Immature natural killer cell (primary cell): ENCODE measurements around the gene MRPL52. TPM values are rescaled to one million over a fixed set of nuclear protein-coding genes. Genes with fewer than 3 reads are reported as not detected.

ENCODE experiments used
- DNase-seq, 3 donors: peaks; one replicate each; pipeline ENCODE4 v3.0.0; 2022; ENCODE audit warnings: mixed read lengths in 1 of 3
- H3K27ac Mint-ChIP-seq, 6 donors: one replicate each; pipeline ENCODE4 v1.8.0; 2020; ENCODE audit warnings: mixed read lengths in 6 of 6, mild to moderate bottlenecking in 5 of 6, inconsistent platforms in 4 of 6, moderate library complexity in 3 of 6
- H3K27me3 Mint-ChIP-seq, 3 donors: one replicate each; pipeline ENCODE4 v1.8.0; 2020 to 2021; ENCODE audit warnings: low read depth in 3 of 3, mild to moderate bottlenecking in 3 of 3, mixed read lengths in 3 of 3, moderate library complexity in 3 of 3, inconsistent platforms in 1 of 3
- H3K36me3 Mint-ChIP-seq, 3 donors: one replicate each; pipeline ENCODE4 v1.8.0; 2020; ENCODE audit warnings: mixed read lengths in 3 of 3, inconsistent platforms in 2 of 3, mild to moderate bottlenecking in 2 of 3
- H3K4me1 Mint-ChIP-seq, 2 donors: one replicate each; pipeline ENCODE4 v1.8.0; 2020; ENCODE audit warnings: inconsistent platforms in 2 of 2, mild to moderate bottlenecking in 2 of 2, mixed read lengths in 2 of 2, moderate library complexity in 1 of 2
- H3K4me3 Mint-ChIP-seq, 5 donors: one replicate each; pipeline ENCODE4 v1.8.0; 2020; ENCODE audit warnings: mild to moderate bottlenecking in 5 of 5, mixed read lengths in 5 of 5, inconsistent platforms in 3 of 5, moderate library complexity in 3 of 5
- H3K9me3 Mint-ChIP-seq, 6 donors: one replicate each; pipeline ENCODE4 v1.8.0; 2020; ENCODE audit warnings: mild to moderate bottlenecking in 6 of 6, mixed read lengths in 6 of 6, inconsistent platforms in 4 of 6, moderate library complexity in 3 of 6
- polyA plus RNA-seq, 3 donors: library from polyadenylated mRNA; unstranded; fragments of 300-500 nt; fragmentation: Illumina TruSeq; gene quantifications; one replicate each; pipeline ENCODE4 v1.2.3, GENCODE V29; 2021

Gene MRPL52
- polyA plus RNA-seq, 3 donors from 2014 or later, result 56.8 to 188 (median 147) TPM

DNA sequence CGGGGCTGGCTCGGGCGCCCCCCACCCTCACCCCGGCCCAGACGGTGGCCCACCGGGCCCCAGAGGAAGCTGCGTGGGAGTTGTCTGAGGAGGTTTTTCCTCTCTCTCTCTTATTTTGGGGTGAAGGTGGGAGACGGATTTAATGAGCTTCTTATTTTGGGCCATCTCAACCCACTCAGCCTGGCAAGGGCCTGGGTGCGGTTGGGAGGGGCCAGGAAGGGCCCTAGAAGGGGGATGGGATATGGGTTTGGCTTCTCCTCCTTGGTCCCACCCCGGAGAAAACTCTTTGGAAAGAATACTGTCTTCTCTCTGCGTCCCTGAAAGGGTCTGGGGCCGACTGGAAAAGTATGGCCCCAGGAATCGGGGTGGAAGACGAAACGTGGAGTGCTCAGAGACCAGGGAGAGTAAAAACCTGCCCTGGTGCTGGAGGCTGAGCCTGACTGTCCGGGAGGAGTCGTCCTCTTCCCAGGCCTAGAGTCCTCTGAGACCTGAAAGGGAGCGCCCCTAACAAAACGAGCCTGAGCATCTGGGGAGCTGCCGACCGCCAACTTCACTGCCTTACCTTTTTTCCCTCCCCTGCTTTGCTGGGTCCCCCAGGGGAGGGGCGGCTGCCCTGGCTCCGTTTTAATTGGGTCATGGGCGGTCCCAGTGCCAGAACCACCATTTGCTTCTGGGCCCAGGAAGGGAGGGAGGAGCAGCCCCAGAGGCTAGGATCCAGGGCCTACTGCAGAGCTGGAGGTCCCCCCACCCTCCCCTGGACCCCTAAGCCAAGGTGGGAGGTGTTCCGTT is 8.3 kb downstream of the MRPL52 start:
- peaks cover 5 to 7% of the 10 kb centered on the region in 2 donors for H3K4me1 Mint-ChIP-seq
- H3K36me3 Mint-ChIP-seq, result peaks cover 5 to 21% (median 19%) of the 10 kb centered on the region in 3 donors
- H3K27me3 Mint-ChIP-seq, result peaks cover 13 to 30% (median 17%) of the 10 kb centered on the region in 3 donors
- H3K4me3 Mint-ChIP-seq, result peak overlapping the region in 1 of 5 donors; percentile 13
- no peak overlapping the region for H3K27ac Mint-ChIP-seq
- no peak for DNase-seq
- peaks cover 0 to 3% (median 0%) of the 10 kb centered on the region in 6 donors for H3K9me3 Mint-ChIP-seq

DNA sequence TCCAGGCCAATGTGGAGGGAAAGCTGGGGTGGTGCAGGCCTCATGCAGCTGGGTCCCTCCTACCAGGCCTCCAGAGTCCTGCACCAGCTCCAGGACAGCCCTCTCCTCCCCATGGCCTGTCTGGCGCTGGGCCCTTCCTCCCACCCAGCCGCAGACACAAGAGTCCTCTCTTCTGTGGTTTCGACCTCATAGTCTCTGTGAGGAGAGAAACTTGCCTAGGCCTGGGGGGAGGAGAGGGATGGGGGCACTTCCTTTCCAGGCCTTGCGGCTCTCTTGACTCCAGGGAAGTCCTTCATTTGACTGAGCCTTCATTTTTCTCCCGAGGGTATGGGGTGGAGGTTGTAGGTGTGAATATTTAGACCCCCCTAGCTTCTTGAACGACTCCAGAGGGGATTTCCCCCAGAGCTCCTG is 8.9 kb downstream of the MRPL52 start:
- Mint-ChIP-seq H3K27me3 (peaks cover 13 to 30% (median 17%) of the 10 kb centered on the region in 3 donors), H3K36me3 (peaks cover 5 to 18% (median 15%) of the 10 kb centered on the region in 3 donors), H3K27ac (no peak overlapping the region), H3K4me1 (peaks cover 5 to 7% of the 10 kb centered on the region in 2 donors), H3K9me3 (peaks cover 0 to 3% (median 0%) of the 10 kb centered on the region in 6 donors), H3K4me3 (peak overlapping the region in 1 of 5 donors; percentile 37)
- DNase-seq, result no peak

DNA sequence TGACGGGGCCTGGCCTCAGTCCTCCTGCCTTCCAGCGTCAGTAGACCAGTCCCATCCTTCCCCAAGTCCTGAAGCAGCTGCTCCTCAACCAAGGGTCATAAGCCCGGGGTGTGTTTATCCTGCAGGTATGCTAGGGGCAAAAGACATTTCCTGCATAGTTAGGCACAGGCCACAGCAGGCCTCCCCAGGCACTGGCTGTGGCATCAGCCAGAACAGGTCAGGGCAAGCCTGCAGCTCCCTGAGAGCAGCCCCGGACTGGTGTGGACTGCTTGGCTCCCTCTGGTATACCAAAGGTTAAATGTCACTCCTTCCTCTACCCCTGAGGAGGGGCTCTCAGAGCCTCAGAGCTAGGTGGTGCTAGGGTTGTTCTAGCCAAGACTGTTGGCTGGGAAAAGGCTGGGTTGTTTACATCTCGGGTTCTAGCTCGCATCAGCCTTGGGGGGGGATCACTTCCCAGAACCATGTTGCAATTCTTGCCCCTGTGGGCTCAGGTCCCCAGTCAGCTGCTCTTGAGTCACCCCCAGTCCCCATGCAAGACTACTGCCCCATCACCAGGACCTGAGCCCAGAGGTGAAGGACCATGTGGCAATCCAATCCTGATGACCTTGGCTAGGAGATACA is 9.6 kb downstream of the MRPL52 start:
- H3K9me3 Mint-ChIP-seq, result peaks cover 0 to 3% (median 0%) of the 10 kb centered on the region in 6 donors
- peaks cover 5 to 14% (median 13%) of the 10 kb centered on the region in 3 donors for H3K36me3 Mint-ChIP-seq
- peaks cover 13 to 30% (median 16%) of the 10 kb centered on the region in 3 donors for H3K27me3 Mint-ChIP-seq
- no peak overlapping the region for H3K27ac Mint-ChIP-seq
- H3K4me1 Mint-ChIP-seq, result peaks cover 5 to 7% of the 10 kb centered on the region in 2 donors
- no peak for DNase-seq
- H3K4me3 Mint-ChIP-seq, result peak overlapping the region in 1 of 5 donors; percentile 37

DNA sequence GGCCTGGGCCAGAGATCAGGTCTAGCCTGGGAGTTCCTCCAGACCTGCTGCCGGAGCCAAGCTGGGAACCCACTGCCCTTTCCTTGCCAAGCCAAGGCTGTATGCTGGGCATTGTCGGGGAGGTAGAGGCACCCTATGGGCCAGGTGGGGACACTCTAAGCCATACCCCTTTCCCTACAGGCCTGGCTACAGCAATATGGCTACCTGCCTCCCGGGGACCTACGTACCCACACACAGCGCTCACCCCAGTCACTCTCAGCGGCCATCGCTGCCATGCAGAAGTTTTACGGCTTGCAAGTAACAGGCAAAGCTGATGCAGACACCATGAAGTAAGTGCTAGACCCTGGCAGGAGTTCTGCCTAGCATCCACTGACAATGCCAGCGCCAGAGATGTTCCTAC is 11.6 kb downstream of the MRPL52 start:
- DNase-seq, result no peak
- Mint-ChIP-seq H3K9me3 (peaks cover 0 to 3% (median 0%) of the 10 kb centered on the region in 6 donors), H3K4me3 (no peak overlapping the region), H3K27ac (no peak overlapping the region), H3K4me1 (peaks cover 5 to 7% of the 10 kb centered on the region in 2 donors), H3K36me3 (no peaks in the 10 kb centered on the region), H3K27me3 (peaks cover 10 to 27% (median 16%) of the 10 kb centered on the region in 3 donors)

DNA sequence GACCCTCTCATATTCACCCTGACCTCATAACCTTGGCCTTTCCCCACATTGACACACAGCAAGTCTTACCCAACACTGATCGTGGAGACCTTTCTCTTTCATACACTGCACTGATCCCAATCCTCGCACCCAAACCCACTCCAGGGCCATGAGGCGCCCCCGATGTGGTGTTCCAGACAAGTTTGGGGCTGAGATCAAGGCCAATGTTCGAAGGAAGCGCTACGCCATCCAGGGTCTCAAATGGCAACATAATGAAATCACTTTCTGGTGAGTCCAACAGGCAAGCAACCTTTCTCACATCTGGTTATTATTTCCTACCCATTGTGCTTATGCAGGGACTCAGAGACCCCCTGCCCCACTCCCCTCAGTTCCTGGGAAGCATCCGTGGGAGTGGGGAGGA is 12.1 kb downstream of the MRPL52 start:
- no peaks in the 10 kb centered on the region for H3K36me3 Mint-ChIP-seq
- no peak for DNase-seq
- H3K4me1 Mint-ChIP-seq, result peaks cover 4 to 6% of the 10 kb centered on the region in 2 donors
- peaks cover 8 to 25% (median 16%) of the 10 kb centered on the region in 3 donors for H3K27me3 Mint-ChIP-seq
- H3K9me3 Mint-ChIP-seq, result peaks cover 0 to 3% (median 0%) of the 10 kb centered on the region in 6 donors
- no peak overlapping the region for H3K27ac Mint-ChIP-seq
- no peak overlapping the region for H3K4me3 Mint-ChIP-seq

DNA sequence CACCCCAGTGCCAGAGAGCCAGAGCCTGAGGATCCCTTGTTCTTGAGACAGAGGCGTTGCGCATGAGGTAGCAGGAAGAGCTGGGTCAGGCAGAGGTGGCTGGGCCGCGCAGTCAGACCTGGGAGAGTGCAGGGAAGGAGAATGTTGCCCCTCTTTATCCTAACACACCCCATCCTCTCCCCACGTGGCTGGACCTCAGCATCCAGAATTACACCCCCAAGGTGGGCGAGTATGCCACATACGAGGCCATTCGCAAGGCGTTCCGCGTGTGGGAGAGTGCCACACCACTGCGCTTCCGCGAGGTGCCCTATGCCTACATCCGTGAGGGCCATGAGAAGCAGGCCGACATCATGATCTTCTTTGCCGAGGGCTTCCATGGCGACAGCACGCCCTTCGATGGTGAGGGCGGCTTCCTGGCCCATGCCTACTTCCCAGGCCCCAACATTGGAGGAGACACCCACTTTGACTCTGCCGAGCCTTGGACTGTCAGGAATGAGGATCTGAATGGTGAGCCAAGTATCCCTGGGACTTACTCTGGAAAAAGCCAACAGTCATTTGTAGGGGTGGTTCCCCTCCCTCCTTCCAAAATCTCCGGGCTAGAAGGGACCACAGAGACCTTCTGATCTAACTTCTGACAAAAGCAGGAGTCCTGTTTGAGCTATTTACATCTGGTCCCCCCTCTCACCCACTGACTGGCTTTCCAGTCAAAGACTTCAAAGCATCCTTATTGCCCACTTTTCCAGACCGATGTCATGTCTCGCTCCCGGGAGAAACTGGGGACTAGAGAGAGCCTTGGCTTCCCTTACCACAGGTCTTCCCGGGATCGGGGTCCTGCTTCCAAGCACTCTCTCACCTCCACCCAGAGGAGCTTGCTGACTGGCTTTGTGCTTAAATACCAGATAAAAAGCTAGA is 12.8 kb downstream of the MRPL52 start:
- no peaks in the 10 kb centered on the region for H3K4me1 Mint-ChIP-seq
- H3K9me3 Mint-ChIP-seq, result peaks cover 0 to 3% (median 0%) of the 10 kb centered on the region in 6 donors
- DNase-seq, result no peak
- H3K27me3 Mint-ChIP-seq, result peaks cover 5 to 21% (median 14%) of the 10 kb centered on the region in 3 donors
- no peak overlapping the region for H3K4me3 Mint-ChIP-seq
- no peak overlapping the region for H3K27ac Mint-ChIP-seq
- no peaks in the 10 kb centered on the region for H3K36me3 Mint-ChIP-seq

DNA sequence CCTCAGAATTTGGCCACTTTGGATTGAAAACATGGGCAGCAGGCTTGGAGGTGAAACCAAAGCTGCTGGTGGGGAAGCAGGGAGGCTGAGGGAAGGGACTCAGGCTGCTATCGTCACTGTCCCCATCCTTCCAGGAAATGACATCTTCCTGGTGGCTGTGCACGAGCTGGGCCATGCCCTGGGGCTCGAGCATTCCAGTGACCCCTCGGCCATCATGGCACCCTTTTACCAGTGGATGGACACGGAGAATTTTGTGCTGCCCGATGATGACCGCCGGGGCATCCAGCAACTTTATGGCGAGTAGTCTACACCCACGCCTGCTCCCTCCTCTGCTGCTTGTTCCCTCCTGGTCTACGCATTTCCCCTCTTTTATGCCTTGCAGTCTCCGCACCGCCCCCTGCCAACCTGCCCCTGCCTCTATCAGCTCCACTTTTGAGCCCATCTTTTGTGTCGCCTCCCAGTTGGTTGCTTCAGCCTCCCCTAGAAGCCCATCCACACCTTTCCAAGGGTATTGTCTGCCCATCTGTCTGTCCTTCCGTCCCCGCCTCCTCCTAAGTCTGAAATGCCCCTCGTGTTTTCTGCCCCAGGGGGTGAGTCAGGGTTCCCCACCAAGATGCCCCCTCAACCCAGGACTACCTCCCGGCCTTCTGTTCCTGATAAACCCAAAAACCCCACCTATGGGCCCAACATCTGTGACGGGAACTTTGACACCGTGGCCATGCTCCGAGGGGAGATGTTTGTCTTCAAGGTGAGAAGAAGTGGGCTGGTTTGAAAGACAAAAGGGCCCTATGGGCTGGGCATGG is 13.6 kb downstream of the MRPL52 start:
- H3K36me3 Mint-ChIP-seq, result no peaks in the 10 kb centered on the region
- no peak for DNase-seq
- no peaks in the 10 kb centered on the region for H3K4me1 Mint-ChIP-seq
- H3K9me3 Mint-ChIP-seq, result peaks cover 0 to 3% (median 0%) of the 10 kb centered on the region in 6 donors
- peaks cover 5 to 21% (median 17%) of the 10 kb centered on the region in 3 donors for H3K27me3 Mint-ChIP-seq
- no peak overlapping the region for H3K27ac Mint-ChIP-seq
- H3K4me3 Mint-ChIP-seq, result no peak overlapping the region

DNA sequence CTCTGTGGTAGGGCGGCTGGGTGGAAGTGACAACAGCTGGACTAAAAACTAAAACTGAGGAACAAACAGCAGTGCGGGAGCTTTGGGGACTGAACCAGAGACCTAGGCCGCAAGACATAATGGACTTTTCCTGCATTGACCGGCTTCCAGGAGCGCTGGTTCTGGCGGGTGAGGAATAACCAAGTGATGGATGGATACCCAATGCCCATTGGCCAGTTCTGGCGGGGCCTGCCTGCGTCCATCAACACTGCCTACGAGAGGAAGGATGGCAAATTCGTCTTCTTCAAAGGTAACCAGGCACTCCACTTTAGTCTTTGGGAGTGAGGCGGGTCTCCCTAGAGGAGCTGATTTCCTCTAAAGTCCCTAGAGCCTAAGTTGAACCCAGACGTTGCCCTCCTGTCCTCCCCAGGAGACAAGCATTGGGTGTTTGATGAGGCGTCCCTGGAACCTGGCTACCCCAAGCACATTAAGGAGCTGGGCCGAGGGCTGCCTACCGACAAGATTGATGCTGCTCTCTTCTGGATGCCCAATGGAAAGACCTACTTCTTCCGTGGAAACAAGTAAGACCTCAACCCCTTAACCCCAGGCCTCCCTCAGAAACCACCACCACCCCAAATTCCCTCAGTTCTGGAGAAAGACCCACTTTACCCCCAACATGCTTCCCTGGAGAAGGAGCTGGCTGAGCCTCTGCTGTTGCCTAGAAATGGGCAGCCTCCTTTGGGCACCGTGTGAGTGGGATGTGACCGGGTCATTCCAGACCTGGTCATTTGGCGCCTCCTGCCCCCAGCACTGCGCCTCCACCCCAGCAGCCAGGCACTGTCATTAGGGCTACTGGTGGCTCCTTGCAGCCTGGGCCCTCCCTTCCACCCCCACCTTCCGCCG is 14.8 kb downstream of the MRPL52 start:
- H3K4me1 Mint-ChIP-seq, result no peaks in the 10 kb centered on the region
- H3K27me3 Mint-ChIP-seq, result peaks cover 6 to 14% (median 12%) of the 10 kb centered on the region in 3 donors

DNA sequence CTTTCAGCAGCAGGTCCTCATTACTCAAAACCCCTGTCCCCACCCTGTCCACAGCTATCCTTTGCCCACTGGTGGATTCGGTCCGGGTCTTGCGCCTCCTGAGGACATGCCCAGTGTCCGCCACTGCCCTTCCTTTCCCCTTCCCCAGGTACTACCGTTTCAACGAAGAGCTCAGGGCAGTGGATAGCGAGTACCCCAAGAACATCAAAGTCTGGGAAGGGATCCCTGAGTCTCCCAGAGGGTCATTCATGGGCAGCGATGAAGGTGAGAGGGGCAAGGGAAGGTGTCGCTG is 15.4 kb downstream of the MRPL52 start:
- H3K4me1 Mint-ChIP-seq, result no peaks in the 10 kb centered on the region
- peaks cover 0 to 2% (median 0%) of the 10 kb centered on the region in 6 donors for H3K9me3 Mint-ChIP-seq
- H3K4me3 Mint-ChIP-seq, result no peak overlapping the region
- no peak overlapping the region for H3K27ac Mint-ChIP-seq
- no peak for DNase-seq
- peaks cover 6 to 13% (median 12%) of the 10 kb centered on the region in 3 donors for H3K27me3 Mint-ChIP-seq
- no peaks in the 10 kb centered on the region for H3K36me3 Mint-ChIP-seq

More for the DNA sequence above, 14.8 kb downstream of the MRPL52 start:
- Mint-ChIP-seq H3K27ac (no peak overlapping the region), H3K36me3 (no peaks in the 10 kb centered on the region), H3K4me3 (no peak overlapping the region), H3K9me3 (peaks cover 0 to 3% (median 0%) of the 10 kb centered on the region in 6 donors)
- DNase-seq, result no peak

DNA sequence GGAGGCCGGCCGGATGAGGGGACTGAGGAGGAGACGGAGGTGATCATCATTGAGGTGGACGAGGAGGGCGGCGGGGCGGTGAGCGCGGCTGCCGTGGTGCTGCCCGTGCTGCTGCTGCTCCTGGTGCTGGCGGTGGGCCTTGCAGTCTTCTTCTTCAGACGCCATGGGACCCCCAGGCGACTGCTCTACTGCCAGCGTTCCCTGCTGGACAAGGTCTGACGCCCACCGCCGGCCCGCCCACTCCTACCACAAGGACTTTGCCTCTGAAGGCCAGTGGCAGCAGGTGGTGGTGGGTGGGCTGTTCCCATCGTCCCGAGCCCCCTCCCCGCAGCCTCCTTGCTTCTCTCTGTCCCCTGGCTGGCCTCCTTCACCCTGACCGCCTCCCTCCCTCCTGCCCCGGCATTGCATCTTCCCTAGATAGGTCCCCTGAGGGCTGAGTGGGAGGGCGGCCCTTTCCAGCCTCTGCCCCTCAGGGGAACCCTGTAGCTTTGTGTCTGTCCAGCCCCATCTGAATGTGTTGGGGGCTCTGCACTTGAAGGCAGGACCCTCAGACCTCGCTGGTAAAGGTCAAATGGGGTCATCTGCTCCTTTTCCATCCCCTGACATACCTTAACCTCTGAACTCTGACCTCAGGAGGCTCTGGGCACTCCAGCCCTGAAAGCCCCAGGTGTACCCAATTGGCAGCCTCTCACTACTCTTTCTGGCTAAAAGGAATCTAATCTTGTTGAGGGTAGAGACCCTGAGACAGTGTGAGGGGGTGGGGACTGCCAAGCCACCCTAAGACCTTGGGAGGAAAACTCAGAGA is 16.3 kb downstream of the MRPL52 start:
- H3K4me3 Mint-ChIP-seq, result no peak overlapping the region
- H3K27ac Mint-ChIP-seq, result no peak overlapping the region
- no peak for DNase-seq
- H3K27me3 Mint-ChIP-seq, result peaks cover 8 to 13% (median 11%) of the 10 kb centered on the region in 3 donors
- no peaks in the 10 kb centered on the region for H3K4me1 Mint-ChIP-seq
- no peaks in the 10 kb centered on the region for H3K36me3 Mint-ChIP-seq
- H3K9me3 Mint-ChIP-seq, result peaks cover 0 to 2% (median 0%) of the 10 kb centered on the region in 6 donors

DNA sequence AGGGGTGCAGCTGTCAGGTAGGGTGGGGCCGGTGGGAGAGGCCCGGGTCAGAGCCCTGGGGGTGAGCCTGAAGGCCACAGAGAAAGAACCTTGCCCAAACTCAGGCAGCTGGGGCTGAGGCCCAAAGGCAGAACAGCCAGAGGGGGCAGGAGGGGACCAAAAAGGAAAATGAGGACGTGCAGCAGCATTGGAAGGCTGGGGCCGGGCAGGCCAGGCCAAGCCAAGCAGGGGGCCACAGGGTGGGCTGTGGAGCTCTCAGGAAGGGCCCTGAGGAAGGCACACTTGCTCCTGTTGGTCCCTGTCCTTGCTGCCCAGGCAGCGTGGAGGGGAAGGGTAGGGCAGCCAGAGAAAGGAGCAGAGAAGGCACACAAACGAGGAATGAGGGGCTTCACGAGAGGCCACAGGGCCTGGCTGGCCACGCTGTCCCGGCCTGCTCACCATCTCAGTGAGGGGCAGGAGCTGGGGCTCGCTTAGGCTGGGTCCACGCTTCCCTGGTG is 17.2 kb downstream of the MRPL52 start:
- no peaks in the 10 kb centered on the region for H3K9me3 Mint-ChIP-seq
- no peaks in the 10 kb centered on the region for H3K36me3 Mint-ChIP-seq
- peaks cover 0 to 2% of the 10 kb centered on the region in 2 donors for H3K4me1 Mint-ChIP-seq
- no peak overlapping the region for H3K27ac Mint-ChIP-seq
- no peak overlapping the region for H3K4me3 Mint-ChIP-seq
- DNase-seq, result no peak
- peaks cover 6 to 11% (median 8%) of the 10 kb centered on the region in 3 donors for H3K27me3 Mint-ChIP-seq
